Retina (tissue), 1 donor: ENCODE results near the gene COL18A1.

Experiments used
- DNase-seq: peaks from one replicate; pipeline ENCODE4 v3.0.0-alpha.2; 2016

Gene COL18A1

DNA sequence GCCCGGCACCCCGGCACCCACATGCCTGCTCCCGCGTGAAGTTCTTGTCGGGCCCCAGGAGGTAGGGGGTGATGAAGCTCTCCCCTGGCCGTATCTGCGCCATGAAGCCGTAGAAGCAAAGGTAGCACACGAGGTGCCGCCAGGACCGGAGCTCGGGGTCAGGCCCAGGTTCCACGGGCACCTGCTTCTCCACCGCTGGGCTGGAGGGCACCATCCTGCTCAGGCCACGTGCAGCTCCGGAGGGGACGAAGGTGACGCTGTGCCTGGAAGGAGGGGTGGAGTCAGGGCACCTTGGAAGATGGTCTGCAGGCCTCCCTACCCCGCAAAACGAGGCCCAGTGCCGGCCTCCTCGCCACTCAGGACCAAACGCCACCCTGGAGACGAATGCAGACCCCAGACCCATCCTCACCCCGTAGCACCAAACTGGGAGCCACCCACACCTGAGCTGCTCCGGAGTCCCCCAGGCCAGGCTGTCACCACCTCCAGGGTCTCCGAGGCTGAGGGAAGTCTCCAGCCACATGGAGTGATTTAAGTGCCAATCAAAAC is 132.9 kb downstream of the COL18A1 start:
- no peak for DNase-seq

DNA sequence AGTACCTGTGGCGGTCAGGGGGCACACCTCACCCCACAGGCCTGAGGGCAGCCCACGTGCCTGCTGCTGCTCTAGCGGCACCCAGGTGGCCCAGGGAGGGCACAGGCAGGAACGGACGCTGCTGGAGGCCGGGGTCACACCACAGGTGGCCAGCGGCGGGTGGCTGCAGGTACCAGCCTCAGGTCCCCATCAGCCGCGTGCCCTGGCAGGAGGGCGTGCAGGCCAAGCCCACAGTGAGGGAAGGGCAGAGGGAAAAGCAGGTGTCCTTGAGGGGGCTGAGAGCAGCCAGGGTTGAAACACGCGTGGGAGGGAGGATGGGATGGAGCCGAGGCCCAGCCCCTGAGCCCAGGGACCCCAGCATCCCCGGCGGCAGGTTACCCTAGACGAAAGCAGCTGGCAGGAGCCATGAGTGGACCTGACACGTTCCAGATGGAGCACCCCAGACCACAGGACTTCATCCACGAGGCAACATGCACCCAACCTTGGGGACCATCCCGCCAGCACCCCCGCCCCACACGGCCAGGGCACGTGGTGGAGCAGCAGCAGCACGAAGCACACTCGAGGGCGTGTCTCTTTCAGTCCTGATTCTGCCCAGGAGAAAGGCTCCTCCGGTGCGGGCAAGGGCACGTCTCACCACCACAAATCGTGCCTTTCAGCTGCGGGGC is 133.5 kb downstream of the COL18A1 start:
- DNase-seq: no peak

DNA sequence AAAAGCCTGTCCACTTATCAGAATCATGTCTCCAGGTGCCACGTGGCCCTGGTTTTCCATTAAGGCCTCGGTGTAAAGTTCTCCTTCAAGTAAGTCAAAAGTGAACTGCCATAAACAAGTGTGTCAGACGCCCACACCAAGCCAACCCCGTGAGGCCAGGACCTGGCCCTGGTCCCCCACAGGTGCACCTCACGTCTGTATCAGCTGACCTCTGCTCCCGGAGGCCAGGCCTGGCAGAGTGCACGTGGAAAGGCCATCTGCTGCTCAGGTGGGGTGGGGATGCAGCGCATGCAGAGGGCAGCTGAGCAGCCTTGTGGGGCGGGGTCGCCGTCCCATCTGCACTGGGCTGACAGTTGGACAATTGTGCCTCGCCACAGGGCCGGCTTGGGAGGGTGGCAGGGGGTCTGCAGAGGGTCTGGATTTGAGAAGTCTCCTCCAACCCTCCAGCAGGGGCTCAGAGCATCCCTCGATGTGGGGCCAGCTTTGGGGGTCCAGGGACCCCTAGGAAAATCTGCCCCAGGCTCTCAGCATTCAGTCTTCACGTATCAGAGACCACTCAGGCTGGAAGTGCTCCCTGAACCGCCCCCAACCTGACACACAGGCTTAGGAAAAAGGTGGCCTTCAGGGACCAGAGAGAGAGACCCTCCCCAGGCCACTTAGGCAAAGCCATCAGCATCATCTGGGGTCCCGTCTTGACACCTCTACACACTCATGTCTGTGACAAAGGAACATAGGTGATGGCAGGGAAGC is 134.3 kb downstream of the COL18A1 start:
- no peak for DNase-seq

DNA sequence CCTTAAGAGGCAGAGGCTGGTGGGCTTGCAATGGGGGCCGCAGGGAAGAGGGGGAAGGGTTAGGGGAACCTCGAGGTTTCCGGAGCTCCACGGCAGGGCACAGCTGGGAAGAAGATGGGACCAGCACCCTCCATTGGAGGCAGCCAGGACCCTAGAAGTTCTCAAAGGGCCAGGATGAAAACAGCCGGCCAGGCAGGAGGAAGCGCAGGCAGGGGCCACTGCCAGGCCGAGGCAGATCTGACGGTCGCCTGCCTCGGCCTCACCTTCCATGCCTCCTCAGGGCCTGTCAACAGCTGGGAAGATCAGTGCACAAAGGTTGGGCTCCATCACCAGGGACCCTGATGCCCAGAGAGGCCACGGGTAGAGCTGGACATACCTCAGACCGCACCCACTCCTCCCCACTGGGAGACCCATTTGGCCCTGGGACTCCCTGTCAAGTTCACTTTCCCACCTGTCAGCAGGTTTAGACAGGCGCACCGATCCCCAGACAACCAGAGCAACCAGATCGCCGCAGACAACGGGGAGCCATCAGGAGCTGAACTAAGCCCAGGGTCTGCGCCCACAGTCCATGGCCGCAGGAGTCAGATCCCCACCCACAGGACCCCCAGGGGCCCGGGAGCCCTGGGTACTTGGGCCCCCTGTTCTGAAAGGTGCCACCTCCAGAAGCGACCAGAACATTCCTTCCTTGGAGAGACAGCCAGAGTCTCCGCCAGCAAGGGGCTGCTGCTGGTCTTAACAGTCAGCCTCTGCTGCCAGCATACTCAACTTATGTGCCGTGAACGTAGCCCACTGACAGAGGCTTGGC is 135.0 kb downstream of the COL18A1 start:
- DNase-seq: no peak

DNA sequence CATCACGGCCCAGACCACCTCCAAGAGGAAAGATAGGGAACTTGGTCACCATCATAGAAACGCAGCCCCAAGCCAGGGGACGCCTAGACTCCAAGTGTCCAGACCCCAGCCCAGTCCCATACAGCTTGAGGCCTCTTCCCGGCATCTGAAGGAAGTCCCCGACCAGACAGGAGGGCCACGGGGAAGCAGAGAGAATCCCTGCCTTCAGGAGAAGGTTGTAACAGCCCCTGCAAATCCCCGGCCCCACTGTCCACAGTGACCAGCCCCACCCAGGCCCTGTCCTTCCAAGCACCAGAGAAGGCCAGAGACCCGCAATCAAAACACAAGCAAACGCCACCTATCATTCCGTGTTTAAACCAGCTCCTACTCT is 135.6 kb downstream of the COL18A1 start:
- no peak for DNase-seq

DNA sequence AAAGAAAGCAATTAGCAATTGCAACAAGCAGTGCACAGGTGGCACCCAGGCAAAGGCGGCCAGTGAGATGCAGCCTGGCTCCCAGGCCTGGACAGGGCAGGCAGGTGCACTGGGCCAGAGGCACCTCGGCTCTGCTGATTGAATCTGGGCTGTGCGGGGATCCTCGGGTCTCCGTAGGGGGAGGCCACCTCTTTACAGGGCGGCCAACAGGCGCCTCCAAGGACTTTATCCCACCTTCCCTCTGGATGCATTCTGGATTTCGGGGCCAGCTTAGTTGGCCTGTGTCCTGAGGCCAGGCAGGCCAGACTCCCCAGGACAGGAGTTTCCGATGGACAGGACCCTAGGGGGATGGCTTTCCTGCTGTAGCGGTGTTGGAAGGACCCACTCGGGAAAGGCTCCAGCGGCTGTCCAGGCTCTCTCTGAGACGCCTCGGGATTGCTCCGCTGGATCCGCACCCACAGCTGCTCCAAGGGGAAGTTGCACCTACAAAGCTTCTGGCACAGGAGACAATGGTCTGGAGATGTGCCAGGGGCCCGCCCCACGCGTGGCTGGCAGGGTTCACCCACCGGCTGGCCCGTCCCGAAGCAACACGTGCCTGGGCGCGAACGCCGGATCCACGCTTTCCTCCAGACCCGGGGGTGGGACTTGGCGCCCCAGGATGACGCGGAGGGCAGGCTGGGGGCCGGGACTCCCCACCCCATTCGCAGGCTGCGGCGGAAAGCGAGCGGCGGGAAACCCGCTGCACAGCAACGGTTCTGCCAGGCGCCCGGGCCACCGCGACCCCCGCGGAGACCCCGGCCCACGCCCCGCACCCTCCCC is 136.5 kb downstream of the COL18A1 start:
- DNase-seq: no peak

DNA sequence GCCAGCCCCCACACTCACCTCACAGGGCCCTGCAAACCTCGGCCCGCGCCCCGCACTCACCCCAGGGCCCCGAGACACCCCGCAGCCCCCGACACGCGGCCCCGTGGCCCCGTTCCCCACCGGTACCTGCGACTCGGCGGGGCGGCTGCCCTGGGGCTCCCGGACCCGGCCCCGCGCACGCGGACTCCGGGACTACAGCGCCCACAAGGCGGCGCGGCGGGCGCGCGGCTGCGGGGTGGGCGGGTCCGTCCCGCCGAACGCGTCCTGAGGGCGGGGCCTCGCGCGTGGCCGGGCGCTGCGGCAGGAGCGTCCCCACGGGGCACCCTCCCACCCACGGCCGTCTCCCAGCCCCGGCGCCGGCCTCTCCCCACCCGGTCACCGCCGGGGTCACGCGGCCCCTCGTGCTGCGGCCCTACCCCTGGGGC is 137.3 kb downstream of the COL18A1 start, which contains the start of gene SLC19A1:
Gene SLC19A1 (minus strand): TSS at position 199 of the 425 bp plus-strand sequence. CDS start 4,481 bp downstream, outside the sequence.
- no peak for DNase-seq

DNA sequence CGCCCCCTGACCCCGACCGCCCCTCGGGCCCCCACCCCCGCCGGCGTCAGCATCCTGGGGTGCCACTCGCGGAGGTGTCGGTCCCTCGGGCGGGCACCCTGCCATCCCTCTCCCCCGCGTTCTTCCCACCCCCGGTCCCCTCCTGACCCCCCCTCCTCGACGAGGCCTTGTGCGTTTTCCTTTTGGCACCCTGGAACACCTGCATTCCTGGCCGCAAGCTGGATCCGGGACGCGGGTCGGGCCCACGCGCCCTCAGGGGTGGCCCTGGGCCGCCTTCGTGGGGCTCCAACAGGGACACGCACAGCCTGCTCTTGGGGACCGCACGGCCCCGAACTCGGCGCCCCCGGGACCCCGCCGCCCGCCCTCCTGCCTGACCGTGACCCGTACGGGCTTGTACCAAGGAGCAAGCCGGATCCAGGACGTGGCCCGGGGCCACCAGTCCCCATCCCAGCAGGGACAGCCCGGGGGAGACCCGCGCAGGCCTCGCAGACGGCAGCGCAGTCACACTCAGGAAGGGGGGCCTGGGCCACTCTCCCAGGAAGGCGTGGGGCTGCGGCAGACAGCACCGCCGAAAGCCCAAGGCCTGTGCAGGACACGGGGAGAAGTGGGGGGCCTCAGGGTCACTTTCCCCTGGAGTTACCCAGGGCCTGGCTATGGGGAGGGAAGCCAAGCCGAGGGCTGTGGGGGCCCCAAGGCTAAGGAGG is 137.9 kb downstream of the COL18A1 start:
- no peak for DNase-seq

DNA sequence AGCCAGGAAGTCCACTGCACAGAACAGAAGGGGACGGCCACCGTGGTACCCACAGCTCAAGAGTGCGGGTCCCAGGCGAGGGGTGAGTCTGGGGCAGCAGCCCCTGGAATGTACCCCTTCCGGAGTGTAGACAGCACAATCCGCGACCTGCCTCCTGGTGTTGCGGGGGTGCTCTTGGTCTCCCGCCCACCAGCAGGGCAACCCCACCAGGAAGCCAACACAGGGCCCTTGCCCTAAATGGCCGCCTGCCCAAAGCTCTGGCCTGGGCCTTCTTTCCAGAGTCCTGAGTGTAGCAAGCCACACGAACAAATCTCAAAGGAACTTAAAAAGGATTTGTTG is 138.4 kb downstream of the COL18A1 start:
- no peak for DNase-seq

DNA sequence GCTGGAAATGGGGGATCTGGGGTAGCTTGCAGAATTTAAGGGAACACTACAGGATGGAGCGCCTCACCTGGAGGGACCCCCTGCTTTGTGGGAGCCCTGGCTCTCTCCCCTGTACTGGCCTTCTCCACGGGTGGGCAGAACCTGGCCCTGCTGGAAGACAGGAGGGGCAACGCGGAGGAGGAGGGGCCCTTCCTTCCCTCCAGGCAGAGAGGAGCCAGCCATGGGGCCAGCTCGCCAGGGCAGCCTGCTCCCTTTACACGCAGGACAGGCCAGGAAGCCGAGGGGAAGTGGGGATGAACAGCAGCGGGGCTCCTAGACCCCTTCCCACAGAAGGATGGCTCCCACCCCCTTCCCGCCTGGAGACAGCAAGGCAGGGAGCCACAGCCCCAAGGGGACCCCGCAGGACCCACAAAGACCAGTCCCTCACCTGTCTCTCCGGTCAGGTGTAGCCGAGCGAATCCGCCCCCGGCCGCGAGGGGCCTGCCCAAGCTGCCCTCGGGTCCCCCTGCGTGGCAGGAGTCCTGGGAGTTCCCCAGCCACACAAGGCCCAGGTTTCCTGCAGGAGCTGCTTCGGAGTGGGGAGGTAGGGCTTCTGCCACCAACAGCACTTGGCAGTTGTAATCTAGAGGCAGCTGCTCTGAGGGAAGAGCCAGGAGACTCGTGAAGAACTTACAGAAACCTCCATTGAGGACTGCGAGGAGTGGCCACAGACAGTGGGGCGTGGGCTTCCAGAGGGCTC is 138.9 kb downstream of the COL18A1 start:
- DNase-seq: no peak

DNA sequence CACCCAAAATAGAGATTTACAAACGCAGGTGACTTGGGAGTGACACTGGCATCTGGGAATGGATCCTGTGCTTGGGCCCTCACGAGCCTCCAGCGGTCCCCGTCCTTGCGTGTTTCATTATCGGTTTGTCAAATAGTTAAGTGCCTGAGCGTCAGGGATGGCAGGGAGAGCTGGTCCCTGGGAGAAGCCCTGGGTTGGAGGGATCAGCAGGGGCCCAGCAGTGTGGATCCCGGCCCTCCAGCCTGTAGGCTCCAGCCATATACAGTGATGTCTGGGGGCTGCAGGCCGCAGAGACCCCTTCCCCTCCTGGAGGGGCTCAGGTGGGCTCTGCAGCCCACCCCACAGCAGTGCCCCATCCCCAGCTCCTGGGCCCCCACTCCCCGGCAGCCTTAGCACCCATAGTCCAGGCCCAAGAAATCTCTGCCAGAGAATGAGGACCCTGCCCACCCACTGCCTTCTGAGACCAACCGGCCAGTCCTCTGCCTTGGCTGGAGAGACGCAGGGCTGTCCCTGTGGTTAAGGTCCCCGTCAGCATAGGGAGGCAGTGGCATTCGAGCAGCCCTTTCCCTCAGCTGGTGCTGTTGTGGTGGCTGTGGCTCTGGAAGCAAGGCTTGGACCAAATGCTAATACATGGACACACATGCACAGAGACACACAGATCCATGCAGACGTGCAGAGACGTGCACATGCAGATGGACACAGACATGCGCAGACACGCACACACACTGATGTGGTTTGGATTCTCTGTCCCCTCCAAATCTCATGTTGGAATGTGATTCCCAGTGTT is 139.7 kb downstream of the COL18A1 start:
- DNase-seq: no peak

DNA sequence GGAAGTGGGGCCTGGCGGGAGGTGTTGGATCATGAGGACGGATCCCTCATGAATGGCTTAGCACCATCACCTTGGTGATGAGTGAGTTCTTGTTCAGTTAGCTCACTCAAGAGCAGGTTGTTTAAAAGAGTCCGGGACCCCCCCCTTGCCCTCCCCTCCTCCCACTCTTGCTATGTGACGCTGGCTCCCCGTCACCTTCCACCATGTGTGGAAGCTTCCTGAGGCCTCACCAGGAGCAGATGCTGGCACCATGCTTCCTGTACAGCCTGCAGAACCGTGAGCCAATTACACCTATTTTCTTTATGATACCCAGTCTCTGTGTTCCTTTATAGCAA is 140.2 kb downstream of the COL18A1 start:
- no peak for DNase-seq

DNA sequence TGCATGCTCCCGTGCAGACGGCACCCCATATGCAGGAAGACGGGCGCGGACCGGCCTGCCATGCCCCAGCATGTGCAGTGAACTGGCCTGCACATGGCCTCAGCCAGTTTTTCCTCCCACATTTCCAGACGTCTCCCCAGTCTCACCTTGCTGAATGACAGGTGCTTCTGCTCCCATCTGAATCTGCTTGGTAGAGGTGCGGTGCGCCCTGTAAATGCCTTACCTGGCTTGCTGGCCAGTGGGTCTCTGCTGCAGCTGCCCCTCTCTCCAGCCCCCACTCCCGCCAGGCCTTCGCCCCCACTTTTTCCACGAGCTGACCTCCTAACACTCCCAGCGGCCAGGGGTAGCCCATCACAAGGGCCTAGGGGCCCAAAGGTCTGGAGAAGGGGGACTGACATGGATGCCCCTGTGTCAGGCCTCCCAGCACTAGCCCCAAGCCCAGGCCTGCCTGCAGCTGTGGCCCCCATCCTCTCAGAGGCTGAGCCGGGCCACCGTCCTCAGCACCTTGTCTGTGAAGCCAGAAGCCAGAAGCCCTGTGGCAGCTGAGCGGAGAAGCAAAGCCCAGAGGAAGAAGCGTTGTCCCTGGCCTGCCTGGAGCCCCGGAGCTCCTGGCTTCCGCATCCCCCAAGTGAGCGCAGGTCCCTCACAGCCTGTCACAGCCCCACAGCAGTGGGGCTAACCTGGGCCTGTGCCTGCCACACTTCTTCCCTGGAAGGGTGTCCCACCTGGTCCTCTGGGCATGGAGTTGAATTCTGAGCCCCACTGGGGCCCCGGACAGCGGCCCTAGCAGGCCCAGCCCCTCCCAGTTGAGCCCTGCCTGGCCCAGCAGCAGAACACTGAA is 140.9 kb downstream of the COL18A1 start:
- no peak for DNase-seq

DNA sequence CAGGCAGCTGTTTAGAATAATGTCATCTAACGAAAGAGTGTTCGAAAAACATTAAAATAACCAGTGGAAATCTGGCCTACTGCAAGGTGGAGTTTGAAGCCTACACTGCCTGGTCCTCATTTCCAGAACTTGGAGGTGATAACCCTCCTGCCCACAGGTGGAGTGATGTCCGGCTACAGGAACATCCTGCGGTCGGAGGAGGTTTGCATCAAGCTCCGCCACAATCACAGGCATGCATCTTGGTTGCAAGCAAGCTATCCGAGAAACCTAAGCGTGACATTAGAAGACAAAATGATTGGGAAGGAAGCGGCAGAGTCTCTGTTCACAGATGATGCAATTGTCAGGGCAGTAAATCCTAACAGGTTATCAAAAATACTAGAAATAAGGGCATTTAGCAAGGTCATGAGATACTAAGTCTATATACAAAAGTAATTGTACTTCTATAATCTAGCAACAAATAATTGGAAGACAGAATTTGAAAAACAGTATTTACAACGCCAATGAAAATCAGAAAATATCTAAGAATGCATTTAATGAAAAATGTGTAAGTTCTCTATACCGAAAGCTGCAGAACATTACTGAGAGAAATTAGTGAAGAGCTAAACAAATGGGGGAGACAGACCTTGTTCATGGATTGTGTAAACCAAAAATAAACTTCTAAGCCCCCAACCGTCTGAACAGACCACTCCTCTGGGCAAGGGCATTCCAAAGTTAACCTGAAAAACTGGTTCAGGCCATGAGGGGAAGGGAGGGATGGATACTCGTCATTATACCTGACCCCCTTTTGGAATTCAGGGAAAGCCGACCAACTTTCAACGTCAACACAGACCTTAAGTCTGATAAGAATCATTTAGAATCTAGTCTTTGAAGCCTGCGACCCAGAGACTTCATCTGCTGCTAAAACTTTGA is 141.9 kb downstream of the COL18A1 start:
- no peak for DNase-seq

DNA sequence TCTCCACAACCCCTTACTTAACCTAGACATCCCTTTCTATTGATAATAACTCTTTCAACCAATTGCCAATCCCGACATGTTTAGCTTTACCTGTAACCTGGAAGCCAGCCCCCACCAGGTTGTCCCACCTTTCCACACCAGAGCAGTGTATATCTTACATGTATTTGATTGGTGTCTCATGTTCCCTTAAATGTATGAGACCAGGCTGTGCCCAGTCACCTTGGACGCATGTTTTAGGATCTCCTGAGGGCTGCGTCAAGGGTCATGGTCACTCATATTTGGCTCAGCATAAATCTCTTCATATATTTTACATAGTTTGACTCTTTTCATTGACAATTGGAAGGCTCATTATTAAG is 142.6 kb downstream of the COL18A1 start:
- DNase-seq: no peak

DNA sequence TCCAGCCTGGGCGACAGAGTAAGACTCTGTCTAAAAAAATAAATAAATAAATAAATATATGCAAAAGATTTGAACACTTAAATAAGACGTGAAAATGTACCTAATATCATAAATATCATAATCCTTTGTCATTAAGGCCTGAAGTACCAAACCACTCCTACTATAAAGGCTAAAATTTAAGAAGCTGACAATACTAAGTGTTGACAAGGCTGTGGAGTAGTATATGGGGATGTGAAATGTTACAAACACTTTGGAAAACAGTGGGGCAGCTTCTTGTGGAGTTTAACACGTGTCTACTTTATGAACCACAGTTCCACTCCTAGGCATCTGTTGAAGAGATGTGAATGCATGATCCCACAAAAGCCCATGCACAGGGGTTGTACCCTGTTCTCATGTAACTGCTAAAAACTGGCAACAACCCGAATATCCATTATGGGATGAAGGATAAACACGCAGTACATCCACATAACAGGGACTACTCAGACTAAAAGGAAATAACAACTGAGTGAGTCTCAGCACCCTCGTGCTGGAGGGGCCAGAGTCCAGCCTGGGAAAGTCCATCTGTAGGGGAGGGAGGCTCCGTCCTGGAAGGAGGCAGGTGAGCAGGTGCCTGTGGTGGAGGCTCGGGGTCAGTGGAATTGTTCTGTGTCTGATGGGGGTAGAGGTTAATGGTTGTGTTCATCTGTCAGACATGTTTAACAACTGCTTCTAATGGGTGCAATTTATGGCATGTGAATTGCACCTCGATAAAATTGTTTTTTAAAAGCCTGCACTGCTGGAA is 143.9 kb downstream of the COL18A1 start:
- DNase-seq: no peak

DNA sequence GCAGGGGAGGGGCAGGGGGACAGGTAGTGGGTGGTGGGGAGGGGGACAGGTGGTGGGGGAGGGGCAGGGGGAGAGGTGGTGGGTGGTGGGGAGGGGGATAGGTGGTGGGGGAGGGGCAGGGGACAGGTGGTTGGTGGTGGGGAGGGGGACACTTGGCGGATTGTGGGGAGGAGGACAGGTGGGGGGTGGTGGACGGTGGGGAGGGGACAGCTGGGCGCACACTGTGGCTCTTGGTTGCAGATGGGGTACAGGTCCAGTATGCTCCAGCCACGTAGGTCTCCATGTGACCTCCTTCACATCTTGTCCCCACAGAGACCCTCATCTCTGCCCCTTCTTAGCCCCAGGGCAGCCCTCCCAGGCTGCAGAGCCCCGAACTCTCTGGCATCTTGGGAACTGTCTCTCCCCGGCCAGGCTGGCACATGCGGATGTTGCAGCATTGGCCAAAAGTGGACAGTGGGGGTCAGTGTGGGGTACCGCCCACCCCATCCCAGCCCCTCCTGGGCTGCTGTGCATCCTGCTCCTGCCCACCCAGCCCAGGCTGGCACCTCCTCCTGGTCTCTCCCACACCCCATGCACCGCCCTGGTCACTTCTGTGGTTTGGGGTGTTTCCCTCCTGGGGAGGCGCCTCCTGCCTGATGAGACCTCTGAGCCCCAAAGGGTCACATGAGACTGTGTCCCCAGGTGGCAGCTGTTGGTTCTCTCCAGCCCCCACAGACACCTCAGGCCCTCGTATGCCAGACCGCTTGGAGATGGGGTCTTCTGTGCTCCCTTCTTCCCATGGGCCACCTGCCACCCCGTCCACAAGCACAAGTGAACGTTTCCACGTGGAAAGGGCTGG is 144.9 kb downstream of the COL18A1 start:
- DNase-seq: no peak
